HepG2 (cell line): ENCODE data around the gene CYSRT1. TPM values are rescaled to one million over a fixed set of nuclear protein-coding genes. Genes with fewer than 3 reads are reported as not detected.

Source experiments
- ATF4 ChIP-seq, 2 experiments: fragments of 450-650 bp in 1 of 2; sonication (generic) in 1 of 2; formaldehyde crosslinking; IDR thresholded peaks; 2 replicates each; pipeline versions ENCODE4 v1.5.0 to v1.8.0; 2020 to 2022; ENCODE audit warnings: mild to moderate bottlenecking in 1 of 2, missing genetic modification reagents in 1 of 2
- BCL3 ChIP-seq: sonication (generic); formaldehyde crosslinking; IDR thresholded peaks from 2 replicates; pipeline ENCODE4 v1.5.1; 2020; ENCODE audit warnings: mild to moderate bottlenecking, missing genetic modification reagents, moderate library complexity
- CEBPB ChIP-seq: IDR thresholded peaks from 2 replicates; pipeline ENCODE4 v1.6.1; 2011; ENCODE audit warnings: low read depth, low read length, improper control_type of control experiment, borderline replicate concordance
- E2F1 ChIP-seq: sonication (generic); formaldehyde crosslinking; IDR thresholded peaks from 2 replicates; pipeline ENCODE4 v1.5.0; 2020; ENCODE audit warnings: missing genetic modification reagents
- ERF ChIP-seq: IDR thresholded peaks from 2 replicates; pipeline ENCODE4 v1.6.1; 2018; ENCODE audit warnings: missing biosample characterization, missing genetic modification reagents
- HIC2 ChIP-seq: sonication (generic); formaldehyde crosslinking; IDR thresholded peaks from 2 replicates; pipeline ENCODE4 v1.9.0; 2022; ENCODE audit warnings: low read depth, missing genetic modification reagents
- HMGXB4 ChIP-seq, 2 experiments: sonication (generic) in 1 of 2; formaldehyde crosslinking in 1 of 2; IDR thresholded peaks; 2 replicates each; pipeline versions ENCODE4 v1.4.0 to v1.6.1; 2018 to 2020; ENCODE audit warnings: missing genetic modification reagents in 2 of 2, borderline replicate concordance in 1 of 2, low read depth in 1 of 2, mild to moderate bottlenecking in 1 of 2, missing biosample characterization in 1 of 2
- ONECUT2 ChIP-seq: sonication (generic); formaldehyde crosslinking; IDR thresholded peaks from 2 replicates; pipeline ENCODE4 v1.4.0; 2020; ENCODE audit warnings: missing genetic modification reagents
- PCBP1 ChIP-seq: fragments of 200-400 bp; formaldehyde crosslinking; IDR thresholded peaks from 2 replicates; pipeline ENCODE4 v1.6.1; 2017; ENCODE audit warnings: mild to moderate bottlenecking, low read depth, low read length, borderline replicate concordance
- SALL1 ChIP-seq: sonication (generic); formaldehyde crosslinking; IDR thresholded peaks from 2 replicates; pipeline ENCODE4 v1.8.0; 2022; ENCODE audit warnings: mild to moderate bottlenecking, missing genetic modification reagents
- SAP130 ChIP-seq: IDR thresholded peaks from 2 replicates; pipeline ENCODE4 v1.6.1; 2016; ENCODE audit warnings: low read depth
- TBL1XR1 ChIP-seq: fragments of 150-350 bp; IDR thresholded peaks from 2 replicates; pipeline ENCODE4 v1.6.1; 2014; ENCODE audit warnings: borderline replicate concordance, low read length; ENCODE audit not compliant: partially characterized antibody
- THAP11 ChIP-seq: IDR thresholded peaks from 2 replicates; pipeline ENCODE4 v1.6.1; 2016; ENCODE audit warnings: missing biosample characterization, missing genetic modification reagents
- ZBTB7B ChIP-seq: sonication (generic); formaldehyde crosslinking; IDR thresholded peaks from 2 replicates; pipeline ENCODE4 v1.4.0; 2020; ENCODE audit warnings: missing genetic modification reagents
- ZNF263 ChIP-seq: sonication (generic); formaldehyde crosslinking; IDR thresholded peaks from 2 replicates; pipeline ENCODE4 v1.4.0; 2020; ENCODE audit warnings: missing genetic modification reagents
- ZNF83 ChIP-seq: sonication (generic); formaldehyde crosslinking; IDR thresholded peaks from 2 replicates; pipeline ENCODE4 v1.4.0; 2020; ENCODE audit warnings: missing genetic modification reagents, mild to moderate bottlenecking, borderline replicate concordance
- polyA plus RNA-seq, 8 experiments: library from polyadenylated mRNA; depleted of rRNA in 3 of 8; stranded (reverse) in 7 of 8; unstranded in 1 of 8; fragments of >200 nt; fragmentation: Illumina TruSeq in 4 of 8; extraction: Trizol in 4 of 8; gene quantifications; 2 replicates each; pipeline versions ENCODE4 v1.2.1 to v1.2.3, GENCODE V29; 2011 to 2016; ENCODE audit warnings: low read depth in 4 of 8, missing spikeins in 1 of 8, mixed read lengths in 1 of 8; ENCODE audit not compliant: insufficient read depth in 1 of 8
- total RNA-seq, 5 experiments: library from RNA; depleted of rRNA; stranded (reverse); fragments of >200 nt; fragmentation: Illumina TruSeq; extraction: Trizol; gene quantifications; 2 replicates each; pipeline ENCODE4 v1.2.3, GENCODE V29; 2016; ENCODE audit warnings: low read depth in 1 of 5

CYSRT1 gene
- total and polyA plus RNA-seq, 2 of the 13 experiments (the other 11 are each of a cell fraction or from before 2014, with no cell fraction given) = 1.5 to 2.1 TPM

GRCh38 chr9:137188490-137189296 lies 36.3 kb upstream of the CYSRT1 start, which contains the start of the genes ANAPC2 and SSNA1 (continued):
- TF ChIP-seq BCL3 (CRISPR knock-in tag) = peak; percentile 58
- TF ChIP-seq TBL1XR1 = peak; percentile 68
- TF ChIP-seq ZBTB7B (CRISPR knock-in tag) = peak; percentile 46; the same call in 1 of the 2 replicates
- 0 out of 2 replicates have a peak, but pooled peaks have one; percentile 49 for TF ChIP-seq PCBP1
- peak; percentile 89 for TF ChIP-seq SALL1 (CRISPR knock-in tag)
- TF ChIP-seq ATF4 (CRISPR knock-in tag; IDR thresholded peaks at IDR 0.05) = 0 out of 4 replicates have a peak, but pooled peaks of 1 of the 2 experiments have one; percentile 5
- peak; percentile 97 for TF ChIP-seq SAP130 (CRISPR knock-in tag)
- TF ChIP-seq HMGXB4 (CRISPR knock-in tag; IDR thresholded peaks at IDR 0.05; ENCODE audit: borderline replicate concordance in 1 of 2, low read depth in 1 of 2) = peak; percentile 58 to 84; a peak in 3 of 4 replicates
- peak; percentile 63; the same call in 1 of the 2 replicates for TF ChIP-seq ZNF83 (CRISPR knock-in tag)
- TF ChIP-seq THAP11 (CRISPR knock-in tag) = peak; percentile 97
- TF ChIP-seq E2F1 (CRISPR knock-in tag) = peak; percentile 66; the same call in 1 of the 2 replicates
- no peak for TF ChIP-seq CEBPB
- peak; percentile 16; the same call in 1 of the 2 replicates for TF ChIP-seq HIC2 (CRISPR knock-in tag)
- TF ChIP-seq ZNF263 (CRISPR knock-in tag) = peak; percentile 98
- TF ChIP-seq ONECUT2 (CRISPR knock-in tag) = no peak
- peak; percentile 87 for TF ChIP-seq ERF (CRISPR knock-in tag)
